HG02840 (cell line): ENCODE results near the gene GRAMD1A.

Experiments
- ATAC-seq: cut with Tn5 transposase; IDR thresholded peaks from one replicate; pipeline ENCODE4 v1.9.1; 2021; ENCODE audit warnings: mild to moderate bottlenecking, moderate library complexity, moderate number of reproducible peaks; ENCODE audit not compliant: unreplicated experiment, low FRiP score

GRAMD1A gene

GRCh38 chr19:35066691-35067563 lies 66.8 kb downstream of the GRAMD1A start:
- no peak for ATAC-seq

GRCh38 chr19:35068941-35069634 lies 69.0 kb downstream of the GRAMD1A start:
- ATAC-seq, result no peak

GRCh38 chr19:35069696-35070095 lies 69.6 kb downstream of the GRAMD1A start:
- ATAC-seq, result no peak

- ATAC-seq, result no peak
These were observed 70.3 kb downstream of the GRAMD1A start for GRCh38 chr19:35070471-35070870.

- ATAC-seq, result no peak
These were observed 73.4 kb downstream of the GRAMD1A start for GRCh38 chr19:35073516-35073915.

- ATAC-seq, result no peak
These were observed 73.8 kb downstream of the GRAMD1A start for GRCh38 chr19:35073941-35074340.

- ATAC-seq, result no peak
These were observed 74.5 kb downstream of the GRAMD1A start for GRCh38 chr19:35074426-35075201.

GRCh38 chr19:35075202-35076025 lies 75.3 kb downstream of the GRAMD1A start:
- no peak for ATAC-seq

GRCh38 chr19:35076026-35076370 lies 75.9 kb downstream of the GRAMD1A start:
- ATAC-seq, result no peak
